HepG2 (cell line): ENCODE measurements around the gene COL2A1. TPM values are rescaled to one million over a fixed set of nuclear protein-coding genes. Genes with fewer than 3 reads are reported as not detected.

Experiments used
- ATAC-seq: fragments of 200-7000 bp; cut with Tn5 transposase; 3 replicates; pipeline ENCODE4 v1.9.1; 2020; ENCODE audit warnings: mild to moderate bottlenecking, moderate library complexity
- BruUV-seq: library from RNA; stranded (reverse); fragments of 400-500 nt; replicated peaks from 2 replicates; lab custom pipeline; 2021; lab: Mats Ljungman, UMichigan
- CTCF ChIA-PET: fragments of 300-600 bp; formaldehyde crosslinking; extraction: SDS; loops from one replicate; lab custom pipeline; 2021; ENCODE audit warnings: low total read pairs, inconsistent platforms, low intra/inter-chr PET ratio; lab: Yijun Ruan, JAX
- POLR2A ChIA-PET: fragments of 350-600 bp; sonication (Branson Sonifier 250); formaldehyde crosslinking; loops from one replicate; lab custom pipeline; 2020; ENCODE audit warnings: antibody characterized with exemption, inconsistent platforms; lab: Yijun Ruan, JAX
- DNase-seq: peaks from one replicate; pipeline ENCODE4 v3.0.0-alpha.2; 2015; ENCODE audit warnings: low spot score
- FAIRE-seq: peaks from 3 replicates; lab custom pipeline; 2011; peaks lifted over from hg19 to GRCh38; lab: Jason Lieb, UNC
- H2AFZ ChIP-seq: one replicate; pipeline ENCODE4 v1.6.1; 2011; ENCODE audit warnings: low read length, inconsistent platforms
- H3K27ac ChIP-seq: fragments of 300-600 bp; 3 replicates; pipeline ENCODE4 v1.8.0; 2011; ENCODE audit warnings: mixed run types, mild to moderate bottlenecking, mixed read lengths, low read length, inconsistent platforms; ENCODE audit not compliant: insufficient read depth; ENCODE audit errors: extremely low read length
- H3K27me3 ChIP-seq, 2 experiments: fragments of 200-600 bp in 1 of 2; 2 replicates in 1 of 2; 3 replicates in 1 of 2; pipeline versions ENCODE4 v1.6.0 to v1.8.0; 2011; ENCODE audit warnings: low read length in 2 of 2, mild to moderate bottlenecking in 2 of 2, moderate library complexity in 2 of 2, inconsistent platforms in 1 of 2; ENCODE audit not compliant: insufficient read depth in 2 of 2, control insufficient read depth in 1 of 2
- H3K36me3 ChIP-seq, 2 experiments: fragments of 200-600 bp in 1 of 2; replicated peaks in 1 of 2; 2 replicates in 1 of 2; 3 replicates in 1 of 2; pipeline versions ENCODE4 v1.5.1 to v1.8.0; 2011; ENCODE audit warnings: low read length in 2 of 2, inconsistent platforms in 1 of 2; ENCODE audit not compliant: insufficient read depth in 2 of 2, control insufficient read depth in 1 of 2
- H3K4me1 ChIP-seq: 2 replicates; pipeline ENCODE4 v1.5.1; 2012; ENCODE audit warnings: low read length, inconsistent platforms; ENCODE audit not compliant: insufficient read depth
- H3K4me2 ChIP-seq: 2 replicates; pipeline ENCODE4 v1.6.0; 2011; ENCODE audit warnings: low read depth, low read length, inconsistent platforms
- H3K4me3 ChIP-seq, 3 experiments: fragments of 200-600 bp in 1 of 3; sonication (generic), shearing (Covaris generic) in 1 of 3; replicated peaks in 1 of 3; 2 replicates each; pipeline ENCODE4 v1.5.1; 2011 to 2016; ENCODE audit warnings: low read length in 3 of 3, inconsistent platforms in 2 of 3, low read depth in 2 of 3, mild to moderate bottlenecking in 2 of 3, control low read depth in 1 of 3, mixed read lengths in 1 of 3; ENCODE audit not compliant: insufficient read depth in 1 of 3
- H3K79me2 ChIP-seq: one replicate; pipeline ENCODE4 v1.6.1; 2011; ENCODE audit warnings: low read length, inconsistent platforms; ENCODE audit not compliant: insufficient read depth
- H3K9ac ChIP-seq: 2 replicates; pipeline ENCODE4 v1.6.0; 2011; ENCODE audit warnings: mild to moderate bottlenecking, low read depth, low read length, inconsistent platforms; ENCODE audit not compliant: insufficient read depth
- H3K9me3 ChIP-seq: 2 replicates; pipeline ENCODE4 v1.5.1; 2012; ENCODE audit warnings: mild to moderate bottlenecking, low read length
- H4K20me1 ChIP-seq: 2 replicates; pipeline ENCODE4 v1.6.0; 2011; ENCODE audit warnings: inconsistent platforms, mild to moderate bottlenecking, low read length, moderate library complexity; ENCODE audit not compliant: insufficient read depth
- AFF4 ChIP-seq: sonication (generic); formaldehyde crosslinking; IDR thresholded peaks from 2 replicates; pipeline ENCODE4 v1.4.0; 2020; ENCODE audit warnings: missing genetic modification reagents
- TARDBP ChIP-seq: sonication (generic); formaldehyde crosslinking; IDR thresholded peaks from 2 replicates; pipeline ENCODE4 v1.8.0; 2022; ENCODE audit warnings: mild to moderate bottlenecking, missing genetic modification reagents
- ZBTB37 ChIP-seq: sonication (generic); formaldehyde crosslinking; IDR thresholded peaks from 2 replicates; pipeline ENCODE4 v1.4.0; 2020; ENCODE audit warnings: mild to moderate bottlenecking, missing genetic modification reagents
- ZBTB43 ChIP-seq: sonication (generic); formaldehyde crosslinking; conservative IDR thresholded peaks from 2 replicates; pipeline ENCODE4 v1.4.0; 2020; ENCODE audit warnings: missing genetic modification reagents
- ZC3H4 ChIP-seq: sonication (generic); formaldehyde crosslinking; IDR thresholded peaks from 2 replicates; pipeline ENCODE4 v1.4.0; 2020; ENCODE audit warnings: missing genetic modification reagents, borderline replicate concordance
- ZNF280D ChIP-seq: sonication (generic); formaldehyde crosslinking; IDR thresholded peaks from 2 replicates; pipeline ENCODE4 v1.5.1; 2020; ENCODE audit warnings: mild to moderate bottlenecking, missing genetic modification reagents
- ZNF740 ChIP-seq: sonication (generic); formaldehyde crosslinking; IDR thresholded peaks from 2 replicates; pipeline ENCODE4 v1.4.0; 2020; ENCODE audit warnings: missing genetic modification reagents
- ZSCAN20 ChIP-seq: sonication (generic); formaldehyde crosslinking; IDR thresholded peaks from 2 replicates; pipeline ENCODE4 v1.4.0; 2020; ENCODE audit warnings: missing genetic modification reagents, mild to moderate bottlenecking, borderline replicate concordance
- WGBS: methylation state at CpG from one replicate; pipeline ENCODE4 v1.1.6; 2017; ENCODE audit warnings: low lambda C conversion rate; 5-methylcytosine and 5-hydroxymethylcytosine counted together
- in situ Hi-C: cut with HindIII; loops from 2 replicates; pipeline ENCODE4 v1.10.0; 2017; ENCODE audit warnings: low pct_unique_long_range_greater_than_20kb; ENCODE audit not compliant: extremely low pct_ligation_motif_present
- intact Hi-C: fragments of 100-400 bp; cut with micrococcal nuclease; formaldehyde crosslinking; loops from one replicate; pipeline ENCODE4 v1.10.0; 2022; ENCODE audit not compliant: unreplicated experiment
- polyA plus RNA-seq, 8 experiments: library from polyadenylated mRNA; depleted of rRNA in 3 of 8; stranded (reverse) in 7 of 8; unstranded in 1 of 8; fragments of >200 nt; fragmentation: Illumina TruSeq in 4 of 8; extraction: Trizol in 4 of 8; gene quantifications; 2 replicates each; pipeline versions ENCODE4 v1.2.1 to v1.2.3, GENCODE V29; 2011 to 2016; ENCODE audit warnings: low read depth in 4 of 8, missing spikeins in 1 of 8, mixed read lengths in 1 of 8; ENCODE audit not compliant: insufficient read depth in 1 of 8
- total RNA-seq, 5 experiments: library from RNA; depleted of rRNA; stranded (reverse); fragments of >200 nt; fragmentation: Illumina TruSeq; extraction: Trizol; gene quantifications; 2 replicates each; pipeline ENCODE4 v1.2.3, GENCODE V29; 2016; ENCODE audit warnings: low read depth in 1 of 5

The COL2A1 gene
- total and polyA plus RNA-seq, 2 of the 13 experiments (the other 11 are each of a cell fraction or from before 2014, with no cell fraction given) = 7.4 to 38.3 TPM

- no peak for TF ChIP-seq AFF4 (CRISPR knock-in tag)
Measured at GRCh38 chr12:47991106-47992061, 12.9 kb downstream of the COL2A1 start (continued).

- FAIRE-seq = no peak
- ChIA-PET POLR2A (no interaction called here), CTCF (no interaction called here)
- ATAC-seq = no peak
- DNase-seq = no peak
- Histone ChIP-seq H4K20me1 (no peaks in the 10 kb centered on the region), H3K9me3 (no peaks in the 10 kb centered on the region), H3K4me3 (no peak overlapping the region), H3K9ac (no peak overlapping the region), H2AFZ (no peak overlapping the region), H3K36me3 (no peaks in the 10 kb centered on the region; a peak in 1 of 5 replicates), H3K4me1 (no peaks in the 10 kb centered on the region), H3K4me2 (no peak overlapping the region), H3K27ac (no peak overlapping the region), H3K27me3 (no peaks in the 10 kb centered on the region; a peak in 1 of 5 replicates), H3K79me2 (no peaks in the 10 kb centered on the region)
- in situ Hi-C loops = no loop called here
- BruUV-seq = no TSS peak
- intact Hi-C loops = no loop called here
- WGBS = 56% methylated on average over 7 of the region's 7 CpGs
- TF ChIP-seq ZBTB37 = no peak
- no peak for TF ChIP-seq TARDBP (CRISPR knock-in tag)
- TF ChIP-seq ZNF740 (CRISPR knock-in tag) = no peak
- TF ChIP-seq ZNF280D (CRISPR knock-in tag) = no peak
- TF ChIP-seq ZBTB43 (CRISPR knock-in tag) = no peak
- no peak for TF ChIP-seq ZSCAN20 (CRISPR knock-in tag)
- TF ChIP-seq ZC3H4 (CRISPR knock-in tag) = no peak
Measured at GRCh38 chr12:47990351-47991105, 13.7 kb downstream of the COL2A1 start.
